CD8-positive, alpha-beta memory T cell (primary cell): ENCODE data around the gene BRAP. TPM values are rescaled to one million over a fixed set of nuclear protein-coding genes. Genes with fewer than 3 reads are reported as not detected.
"Not testable (repeated sequence)": the region's sequence is repeated elsewhere in the genome, so short reads cannot be mapped to it uniquely, and the experiment has no call there.

ENCODE experiments used
- CTCF ChIA-PET: fragments of 350-600 bp; sonication (Branson Sonifier 250); formaldehyde crosslinking; loops from one replicate; lab custom pipeline; 2021; ENCODE audit warnings: antibody characterized with exemption; lab: Charles Lee
- POLR2A ChIA-PET: fragments of 350-600 bp; sonication (Branson Sonifier 250); formaldehyde crosslinking; loops from one replicate; lab custom pipeline; 2021; ENCODE audit warnings: antibody characterized with exemption; lab: Charles Lee
- DNase-seq, 5 donors: peaks; one replicate each; pipeline versions ENCODE4 v3.0.0 to v3.0.0-alpha.2; 2020 to 2022; ENCODE audit warnings: mixed read lengths in 1 of 5
- H3K27ac ChIP-seq: one replicate; pipeline ENCODE4 v1.7.0; 2013; ENCODE audit warnings: low read depth, mild to moderate bottlenecking, low read length, moderate library complexity
- H3K27me3 ChIP-seq: 2 replicates; pipeline ENCODE4 v1.7.0; 2013; ENCODE audit warnings: low read length, mild to moderate bottlenecking; ENCODE audit not compliant: insufficient read depth, poor library complexity, severe bottlenecking
- H3K36me3 ChIP-seq: 2 replicates; pipeline ENCODE4 v1.7.0; 2013; ENCODE audit warnings: mild to moderate bottlenecking, low read length, moderate library complexity; ENCODE audit not compliant: insufficient read depth
- H3K4me1 ChIP-seq: 2 replicates; pipeline ENCODE4 v1.7.0; 2013; ENCODE audit warnings: mild to moderate bottlenecking, low read length, moderate library complexity; ENCODE audit not compliant: insufficient read depth
- H3K4me3 ChIP-seq: 2 replicates; pipeline ENCODE4 v1.7.0; 2013; ENCODE audit warnings: mild to moderate bottlenecking, low read length
- H3K9me3 ChIP-seq: 2 replicates; pipeline ENCODE4 v1.7.0; 2013; ENCODE audit warnings: mild to moderate bottlenecking, low read length
- H3K27ac Mint-ChIP-seq, 8 donors: one replicate each; pipeline ENCODE4 v1.8.0; 2020 to 2021; ENCODE audit warnings: mixed read lengths in 8 of 8, mild to moderate bottlenecking in 6 of 8, inconsistent platforms in 3 of 8, moderate library complexity in 3 of 8
- H3K27me3 Mint-ChIP-seq, 2 donors: one replicate each; pipeline ENCODE4 v1.8.0; 2020 to 2021; ENCODE audit warnings: mixed read lengths in 2 of 2, mild to moderate bottlenecking in 1 of 2, moderate library complexity in 1 of 2
- H3K36me3 Mint-ChIP-seq, 3 donors: one replicate each; pipeline ENCODE4 v1.8.0; 2020 to 2021; ENCODE audit warnings: mixed read lengths in 3 of 3, inconsistent platforms in 1 of 3, mild to moderate bottlenecking in 1 of 3
- H3K4me1 Mint-ChIP-seq, 3 donors: one replicate each; pipeline ENCODE4 v1.8.0; 2020 to 2021; ENCODE audit warnings: mixed read lengths in 3 of 3, inconsistent platforms in 1 of 3, mild to moderate bottlenecking in 1 of 3
- H3K4me3 Mint-ChIP-seq, 7 donors: one replicate each; pipeline ENCODE4 v1.8.0; 2020 to 2021; ENCODE audit warnings: mixed read lengths in 7 of 7, mild to moderate bottlenecking in 6 of 7, moderate library complexity in 4 of 7, inconsistent platforms in 2 of 7
- H3K9me3 Mint-ChIP-seq, 5 donors: one replicate each; pipeline ENCODE4 v1.8.0; 2020 to 2022; ENCODE audit warnings: mixed read lengths in 5 of 5, mild to moderate bottlenecking in 3 of 5, moderate library complexity in 2 of 5, inconsistent platforms in 1 of 5
- polyA plus RNA-seq: library from polyadenylated mRNA; unstranded; fragments of 300-500 nt; fragmentation: Illumina TruSeq; gene quantifications from one replicate; pipeline ENCODE4 v1.2.3, GENCODE V29; 2021
- total RNA-seq, 2 experiments: library from RNA; stranded (reverse); gene quantifications; one replicate each; pipeline ENCODE4 v1.2.3, GENCODE V29; 2021

BRAP gene
- total and polyA plus RNA-seq, 3 experiments from 2014 or later, result 23.2 to 27.5 (median 25.9) TPM

DNA sequence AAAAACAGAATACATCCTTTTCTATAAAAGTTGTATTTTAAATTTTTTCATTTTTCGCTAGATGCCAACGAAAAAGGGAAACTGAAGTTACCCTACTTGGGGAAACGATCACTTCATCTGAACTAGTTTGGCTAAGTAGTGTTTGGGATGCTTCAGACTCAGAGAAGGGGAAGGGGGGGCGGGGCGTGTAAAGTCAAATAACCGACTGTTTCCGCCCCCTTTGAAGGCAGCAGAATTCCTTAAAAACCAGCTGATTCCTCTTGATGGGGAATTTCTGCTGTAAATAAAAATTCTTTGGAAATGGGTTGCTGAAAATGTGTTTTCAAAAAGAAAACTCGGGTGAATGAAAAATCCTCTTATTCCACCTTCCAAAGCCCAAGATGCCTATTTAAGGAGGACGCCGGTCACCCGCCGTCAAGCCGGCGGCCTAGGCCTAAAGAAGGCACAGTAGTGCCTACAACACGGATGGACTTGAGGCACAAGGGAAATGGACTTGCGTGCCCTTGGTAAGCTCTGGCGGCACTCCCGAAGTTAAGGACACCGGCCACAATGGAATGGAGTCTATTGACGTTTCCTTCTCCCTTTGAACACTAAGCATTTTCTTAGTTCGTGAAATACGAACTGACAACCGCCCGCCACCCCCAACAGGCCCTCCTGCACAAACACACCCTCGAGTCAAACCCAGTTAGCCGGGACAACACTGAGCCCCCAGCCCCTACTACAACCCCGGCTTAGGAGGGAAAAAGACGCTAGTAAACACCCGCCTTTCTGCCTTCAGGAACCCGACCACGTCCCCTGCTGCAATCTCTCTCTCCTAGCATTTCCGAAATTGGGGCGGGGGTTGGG, 88.5 kb downstream of the BRAP start:
- Mint-ChIP-seq H3K36me3 (peaks cover 0 to 9% (median 0%) of the 10 kb centered on the region in 3 donors), H3K27ac (peak overlapping the region; percentile 75 to 99 (median 93)), H3K4me1 (peaks cover 37 to 61% (median 51%) of the 10 kb centered on the region in 3 donors), H3K9me3 (no peaks in the 10 kb centered on the region), H3K27me3 (peaks cover 0 to 6% of the 10 kb centered on the region in 2 donors), H3K4me3 (peak overlapping the region; percentile 90 to 98 (median 96))
- H3K4me3 ChIP-seq, result peak overlapping the region; percentile 59
- DNase-seq, result peak in 2 of 5 donors; percentile 1 to 26
- H3K36me3 ChIP-seq, result no peaks in the 10 kb centered on the region
- no peaks in the 10 kb centered on the region for H3K27me3 ChIP-seq
- ChIA-PET POLR2A (no interaction called here), CTCF (no interaction called here)
- no peaks in the 10 kb centered on the region for H3K9me3 ChIP-seq
- peaks cover 24% of the 10 kb centered on the region for H3K4me1 ChIP-seq
- H3K27ac ChIP-seq, result peak overlapping the region; percentile 74

DNA sequence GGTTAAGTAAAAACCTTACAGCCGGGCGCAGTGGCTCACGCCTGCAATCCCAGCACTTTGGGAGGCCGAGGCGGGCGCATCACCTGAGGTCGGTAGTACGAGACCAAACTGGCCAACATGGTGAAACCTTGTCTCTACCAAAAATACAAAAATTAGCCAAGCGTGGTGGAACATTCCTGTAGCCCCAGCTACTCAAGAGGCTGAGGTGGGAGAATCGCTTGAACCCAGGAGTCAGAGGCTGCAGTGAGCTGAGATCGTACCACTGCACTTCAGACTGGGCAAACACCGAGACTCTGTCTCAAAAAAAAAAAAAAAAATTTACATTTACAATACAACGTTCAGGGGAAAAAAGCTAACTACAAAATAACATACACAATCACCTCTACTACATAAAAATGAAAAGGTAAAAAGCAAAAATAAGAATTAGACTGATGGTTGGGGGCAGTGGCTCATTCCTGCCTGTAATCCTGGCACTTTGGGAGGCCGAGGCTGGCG, 90.4 kb downstream of the BRAP start:
- not testable (repeated sequence) for H3K27me3 ChIP-seq, H3K9me3 Mint-ChIP-seq, H3K27me3 Mint-ChIP-seq, H3K27ac ChIP-seq, H3K36me3 ChIP-seq, H3K9me3 ChIP-seq, H3K36me3 Mint-ChIP-seq, H3K4me3 ChIP-seq, DNase-seq
- peak overlapping the region in 4 of 8 donors; percentile 15 to 99 (median 61) for H3K27ac Mint-ChIP-seq
- H3K4me3 Mint-ChIP-seq, result peak overlapping the region in 4 of 7 donors; percentile 10 to 51 (median 18)
- H3K4me1 ChIP-seq, result peaks cover 24% of the 10 kb centered on the region
- ChIA-PET CTCF (interaction anchor here (0.7 kb wide), 1 partner anchor 982 kb away, joined by 3 read pairs; no protein-coding TSS in a partner anchor), POLR2A (interaction anchor here (0.6 kb wide), 1 partner anchor 9 kb away, joined by 6 read pairs; no protein-coding TSS in a partner anchor)
- H3K4me1 Mint-ChIP-seq, result peaks cover 37 to 64% (median 50%) of the 10 kb centered on the region in 3 donors

Other genes with a start within 250 kb of the BRAP start
- gene ATXN2, start 86.6 kb downstream of the BRAP start, total RNA-seq, result 10 to 100 TPM; 39.9 to 44.9 TPM
- 27.7 TPM for gene ATXN2, start 86.6 kb downstream of the BRAP start, polyA plus RNA-seq
- 10 to 100 TPM; 20.7 to 21.6 TPM for gene ACAD10, start 97 bp upstream of the BRAP start, total RNA-seq
- gene ACAD10, start 97 bp upstream of the BRAP start, polyA plus RNA-seq, result 13.0 TPM
- 1 to 10 TPM; 1.2 to 1.4 TPM for gene ALDH2, start 81.0 kb upstream of the BRAP start, total RNA-seq
- gene ALDH2, start 81.0 kb upstream of the BRAP start, polyA plus RNA-seq, result 0.45 TPM
- gene MAPKAPK5, start 156.3 kb upstream of the BRAP start, total RNA-seq, result 10 to 100 TPM; 69.8 to 72.1 TPM
- gene MAPKAPK5, start 156.3 kb upstream of the BRAP start, polyA plus RNA-seq, result 47.6 TPM